ENCODE results near the gene CACNA1G. TPM values are rescaled to one million over a fixed set of nuclear protein-coding genes. Genes with fewer than 3 reads are reported as not detected.

CACNA1G gene
- total and polyA plus RNA-seq, 2 donors from 2014 or later = 0.06 TPM; not detected in 1

DNA sequence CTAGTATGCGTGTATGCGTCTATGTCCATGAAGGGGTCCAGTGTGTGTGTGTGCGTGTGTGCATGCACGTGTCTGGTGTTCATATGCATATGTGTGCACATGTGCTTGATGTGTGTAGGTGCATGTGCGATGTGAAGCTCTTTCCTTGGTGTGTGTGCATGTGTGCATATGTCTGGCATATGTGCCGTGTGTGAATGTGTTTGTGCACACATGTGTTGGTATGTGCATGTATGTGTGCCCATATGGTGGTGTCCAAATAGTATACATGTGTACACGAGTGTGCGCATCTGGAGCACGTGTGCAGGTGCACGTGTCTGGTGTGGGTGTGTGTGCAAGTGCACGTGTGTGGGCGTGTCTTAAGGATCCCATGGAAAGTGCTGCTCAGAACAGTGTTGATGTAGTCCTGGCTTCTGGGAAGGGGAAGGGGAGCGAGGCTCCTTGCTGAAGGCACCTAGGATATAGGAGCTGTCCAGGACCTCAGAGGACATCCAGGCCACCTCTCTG, 17.0 kb downstream of the CACNA1G start:
- Histone ChIP-seq H3K9me3 (ENCODE audit: control insufficient read depth in 2 of 3, insufficient read depth in 1 of 3, low read length in 3 of 3) (no peaks in the 10 kb centered on the region), H3K36me3 (ENCODE audit: control insufficient read depth in 2 of 3, insufficient read depth in 3 of 3, low read length in 3 of 3) (peaks cover 0 to 2% (median 0%) of the 10 kb centered on the region in 3 donors), H3K4me3 (ENCODE audit: low read length in 3 of 3) (no peak overlapping the region), H3K4me1 (ENCODE audit: control insufficient read depth in 2 of 3, insufficient read depth in 2 of 3, low read depth in 1 of 3, low read length in 3 of 3) (no peaks in the 10 kb centered on the region), H3K27me3 (ENCODE audit: control insufficient read depth, insufficient read depth, low read length) (no peaks in the 10 kb centered on the region), H3K9ac (ENCODE audit: low read length in 3 of 3) (no peak overlapping the region), H3K27ac (ENCODE audit: low read depth in 2 of 2, low read length in 2 of 2) (no peak overlapping the region)
- TF ChIP-seq CTCF (IDR thresholded peaks at IDR 0.05; ENCODE audit: borderline replicate concordance, extremely low read depth, insufficient read depth) = no peak
- DNase-seq (no peak), FAIRE-seq (no peak)
- intact Hi-C loops (cut with DNase I) = no loop called here

GRCh38 chr17:50578173-50578572, 17.7 kb downstream of the CACNA1G start:
- H3K4me3 ChIP-seq (ENCODE audit: low read length in 3 of 3) = no peak overlapping the region

DNA sequence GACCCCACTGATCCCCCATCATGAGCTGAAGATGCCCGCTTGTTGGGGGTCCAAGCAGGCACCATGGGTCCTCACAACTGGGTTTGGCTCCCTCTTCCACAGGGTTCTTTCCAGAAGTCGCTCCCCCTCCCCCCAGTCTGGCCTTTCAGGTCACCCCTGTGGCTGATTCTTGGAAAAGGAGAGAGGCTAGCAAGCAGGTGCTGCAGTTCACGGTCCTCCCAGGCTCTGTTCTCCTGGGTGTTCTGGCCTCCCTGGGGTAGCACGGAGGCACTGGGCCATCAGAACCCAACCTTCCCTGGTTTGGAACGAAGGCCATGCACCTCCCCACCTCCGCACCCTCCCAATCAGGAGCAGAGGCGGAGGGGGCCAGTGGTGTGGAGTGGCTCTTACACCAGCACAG, 18.9 kb downstream of the CACNA1G start:
- Histone ChIP-seq H3K9ac (ENCODE audit: low read length in 3 of 3) (no peak overlapping the region), H3K27me3 (ENCODE audit: control insufficient read depth, insufficient read depth, low read length) (no peaks in the 10 kb centered on the region), H3K9me3 (ENCODE audit: control insufficient read depth in 2 of 3, insufficient read depth in 1 of 3, low read length in 3 of 3) (no peaks in the 10 kb centered on the region), H3K36me3 (ENCODE audit: control insufficient read depth in 2 of 3, insufficient read depth in 3 of 3, low read length in 3 of 3) (peaks cover 0 to 2% (median 0%) of the 10 kb centered on the region in 3 donors), H3K4me1 (ENCODE audit: control insufficient read depth in 2 of 3, insufficient read depth in 2 of 3, low read depth in 1 of 3, low read length in 3 of 3) (no peaks in the 10 kb centered on the region), H3K4me3 (ENCODE audit: low read length in 3 of 3) (no peak overlapping the region), H3K27ac (ENCODE audit: low read depth in 2 of 2, low read length in 2 of 2) (no peak overlapping the region)
- FAIRE-seq (no peak), DNase-seq (no peak)
- no peak for TF ChIP-seq CTCF (IDR thresholded peaks at IDR 0.05; ENCODE audit: borderline replicate concordance, extremely low read depth, insufficient read depth)
- intact Hi-C loops (cut with DNase I) = no loop called here

More at GRCh38 chr17:50578173-50578572, 17.7 kb downstream of the CACNA1G start:
- Histone ChIP-seq H3K27me3 (ENCODE audit: control insufficient read depth, insufficient read depth, low read length) (no peaks in the 10 kb centered on the region), H3K4me1 (ENCODE audit: control insufficient read depth in 2 of 3, insufficient read depth in 2 of 3, low read depth in 1 of 3, low read length in 3 of 3) (no peaks in the 10 kb centered on the region), H3K9ac (ENCODE audit: low read length in 3 of 3) (no peak overlapping the region), H3K36me3 (ENCODE audit: control insufficient read depth in 2 of 3, insufficient read depth in 3 of 3, low read length in 3 of 3) (peaks cover 0 to 2% (median 0%) of the 10 kb centered on the region in 3 donors), H3K27ac (ENCODE audit: low read depth in 2 of 2, low read length in 2 of 2) (no peak overlapping the region), H3K9me3 (ENCODE audit: control insufficient read depth in 2 of 3, insufficient read depth in 1 of 3, low read length in 3 of 3) (no peaks in the 10 kb centered on the region)
- intact Hi-C loops (cut with DNase I) = no loop called here
- TF ChIP-seq CTCF (IDR thresholded peaks at IDR 0.05; ENCODE audit: borderline replicate concordance, extremely low read depth, insufficient read depth) = no peak
- no peak for DNase-seq
- no peak for FAIRE-seq

GRCh38 chr17:50580646-50581045, 20.1 kb downstream of the CACNA1G start:
- H3K27me3 ChIP-seq (ENCODE audit: control insufficient read depth, insufficient read depth, low read length) = no peaks in the 10 kb centered on the region
- H3K4me1 ChIP-seq (ENCODE audit: control insufficient read depth in 2 of 3, insufficient read depth in 2 of 3, low read depth in 1 of 3, low read length in 3 of 3) = no peaks in the 10 kb centered on the region
- no peaks in the 10 kb centered on the region for H3K9me3 ChIP-seq (ENCODE audit: control insufficient read depth in 2 of 3, insufficient read depth in 1 of 3, low read length in 3 of 3)
- peaks cover 0 to 2% (median 0%) of the 10 kb centered on the region in 3 donors for H3K36me3 ChIP-seq (ENCODE audit: control insufficient read depth in 2 of 3, insufficient read depth in 3 of 3, low read length in 3 of 3)
- no peak overlapping the region for H3K4me3 ChIP-seq (ENCODE audit: low read length in 3 of 3)
- no peak overlapping the region for H3K9ac ChIP-seq (ENCODE audit: low read length in 3 of 3)
- H3K27ac ChIP-seq (ENCODE audit: low read depth in 2 of 2, low read length in 2 of 2) = no peak overlapping the region
- FAIRE-seq (no peak), DNase-seq (no peak)
- TF ChIP-seq CTCF (IDR thresholded peaks at IDR 0.05; ENCODE audit: borderline replicate concordance, extremely low read depth, insufficient read depth) = no peak
- intact Hi-C loops (cut with DNase I) = no loop called here

Data from kidney (tissue), 14 donors.